Hematopoietic multipotent progenitor cell (in vitro differentiated cells): ENCODE results near the gene DENND2D. TPM values are rescaled to one million over a fixed set of nuclear protein-coding genes. Genes with fewer than 3 reads are reported as not detected.

Experiments used
- DNase-seq, 3 donors: peaks; one replicate each; pipeline ENCODE4 v3.0.0-alpha.2; 2011 to 2015; ENCODE audit warnings: low read depth in 2 of 3, low spot score in 2 of 3
- total RNA-seq: library from RNA; depleted of rRNA; stranded (reverse); fragments of >200 nt; gene quantifications from one replicate; pipeline ENCODE4 v1.2.3, GENCODE V29; 2012

DENND2D gene, protein sequence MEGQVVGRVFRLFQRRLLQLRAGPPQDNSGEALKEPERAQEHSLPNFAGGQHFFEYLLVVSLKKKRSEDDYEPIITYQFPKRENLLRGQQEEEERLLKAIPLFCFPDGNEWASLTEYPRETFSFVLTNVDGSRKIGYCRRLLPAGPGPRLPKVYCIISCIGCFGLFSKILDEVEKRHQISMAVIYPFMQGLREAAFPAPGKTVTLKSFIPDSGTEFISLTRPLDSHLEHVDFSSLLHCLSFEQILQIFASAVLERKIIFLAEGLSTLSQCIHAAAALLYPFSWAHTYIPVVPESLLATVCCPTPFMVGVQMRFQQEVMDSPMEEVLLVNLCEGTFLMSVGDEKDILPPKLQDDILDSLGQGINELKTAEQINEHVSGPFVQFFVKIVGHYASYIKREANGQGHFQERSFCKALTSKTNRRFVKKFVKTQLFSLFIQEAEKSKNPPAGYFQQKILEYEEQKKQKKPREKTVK
- 17.8 TPM for total RNA-seq

DNA sequence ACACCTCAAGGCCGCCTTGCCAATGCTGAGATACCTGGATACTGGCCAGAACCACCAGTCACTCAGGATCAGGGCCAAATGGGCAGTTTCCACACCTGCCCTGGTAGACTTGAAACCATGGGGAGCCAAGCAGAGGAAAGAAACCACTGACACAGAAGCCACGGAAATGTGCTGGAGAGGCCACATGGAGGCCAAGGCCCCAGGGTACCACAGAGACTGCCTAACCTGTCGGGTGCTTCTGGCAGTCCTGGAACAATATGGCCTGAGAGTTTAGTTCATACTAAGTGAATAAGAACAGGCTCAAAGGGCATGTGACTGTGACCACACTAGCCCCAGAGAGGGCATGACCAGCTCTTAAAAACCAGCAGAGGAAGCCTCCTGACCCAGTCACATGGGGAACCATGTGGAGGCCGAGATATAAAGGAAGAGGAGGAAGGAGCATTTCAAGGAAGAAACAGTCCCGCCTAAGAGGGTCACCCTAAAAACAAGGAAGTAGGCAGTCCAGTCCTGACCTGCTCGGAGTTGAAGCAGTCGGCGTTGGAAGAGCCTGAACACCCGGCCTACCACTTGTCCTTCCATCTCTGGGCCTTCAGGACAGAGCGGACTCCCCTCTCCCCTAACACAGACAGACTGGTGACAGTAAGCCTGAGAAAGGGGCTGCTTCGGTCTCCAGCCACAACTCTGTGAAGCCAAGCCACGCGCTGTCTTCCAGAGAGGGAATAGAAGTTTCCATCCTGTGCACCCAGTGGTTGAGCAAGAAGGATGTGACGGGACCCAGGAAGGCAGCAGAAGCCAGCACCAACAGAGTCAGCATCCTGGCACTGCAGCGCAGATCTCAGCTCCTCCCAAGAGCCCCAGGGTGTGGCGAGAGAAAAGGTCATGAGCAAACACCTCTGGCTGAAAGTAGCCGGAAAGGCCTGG, at the start of gene DENND2D:
Gene DENND2D, minus strand, starts transcription at position 766 of the 921 bp plus-strand sequence. Its CDS starts 187 bp downstream, at position 579.
- peak in 1 of 3 donors; percentile 59 for DNase-seq

DNA sequence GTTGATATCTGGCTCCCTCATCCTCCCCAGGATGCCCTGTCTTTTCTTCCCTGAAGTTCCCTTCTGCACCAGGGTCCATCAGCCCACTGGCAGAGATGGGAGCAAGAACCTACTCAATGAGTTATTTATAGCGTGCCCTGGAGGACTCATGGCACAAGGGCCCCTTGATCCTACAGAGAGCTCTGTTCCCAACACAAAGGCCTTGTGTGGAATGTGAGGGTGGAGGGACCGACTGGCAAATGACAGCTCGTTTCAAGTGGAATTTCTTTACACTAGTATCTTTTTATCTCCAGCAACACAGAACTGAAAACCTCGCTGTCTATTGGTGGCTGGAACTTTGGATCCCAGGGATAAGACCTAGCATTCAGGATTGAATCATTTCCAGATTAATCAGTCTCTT, 49.5 kb upstream of the DENND2D start:
- DNase-seq = no peak

GRCh38 chr1:111247125-111247838, 46.8 kb upstream of the DENND2D start:
- DNase-seq = no peak

DNA sequence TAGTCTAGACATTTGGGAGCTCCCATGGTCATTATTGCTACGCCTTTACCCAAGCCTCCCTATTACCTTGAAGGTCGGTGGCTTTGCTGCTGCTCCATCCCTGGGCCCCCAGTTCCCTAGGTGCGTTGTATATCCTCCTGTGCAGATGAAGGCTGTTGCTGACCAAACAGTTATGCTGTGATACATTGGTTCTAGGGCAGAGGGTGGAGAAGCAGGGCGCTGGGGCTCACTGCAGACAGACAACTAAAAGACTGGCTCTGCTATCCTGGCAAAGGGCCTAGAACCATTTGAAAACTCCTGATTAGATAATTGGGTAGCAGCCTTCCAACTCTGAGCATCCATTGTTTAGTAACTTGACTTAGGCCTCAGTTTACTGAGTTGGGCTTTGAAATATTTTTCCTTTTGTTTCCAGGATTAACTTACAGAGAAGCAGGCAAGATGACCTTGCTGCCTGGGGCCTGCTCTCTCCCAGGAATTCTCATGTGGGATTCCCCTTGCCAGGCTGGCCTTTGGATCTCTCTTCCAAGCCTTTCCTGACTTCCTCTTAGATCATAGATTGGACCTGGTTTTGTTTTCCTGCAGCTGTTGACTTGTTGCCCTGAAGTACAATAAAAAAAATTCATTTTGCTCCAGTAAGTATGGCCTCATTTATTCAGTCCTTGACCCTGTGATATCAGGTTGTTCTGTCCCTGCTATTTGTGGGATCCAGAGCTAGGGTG, 42.5 kb upstream of the DENND2D start:
- DNase-seq = no peak

GRCh38 chr1:111241797-111242196, 41.4 kb upstream of the DENND2D start:
- no peak for DNase-seq

DNA sequence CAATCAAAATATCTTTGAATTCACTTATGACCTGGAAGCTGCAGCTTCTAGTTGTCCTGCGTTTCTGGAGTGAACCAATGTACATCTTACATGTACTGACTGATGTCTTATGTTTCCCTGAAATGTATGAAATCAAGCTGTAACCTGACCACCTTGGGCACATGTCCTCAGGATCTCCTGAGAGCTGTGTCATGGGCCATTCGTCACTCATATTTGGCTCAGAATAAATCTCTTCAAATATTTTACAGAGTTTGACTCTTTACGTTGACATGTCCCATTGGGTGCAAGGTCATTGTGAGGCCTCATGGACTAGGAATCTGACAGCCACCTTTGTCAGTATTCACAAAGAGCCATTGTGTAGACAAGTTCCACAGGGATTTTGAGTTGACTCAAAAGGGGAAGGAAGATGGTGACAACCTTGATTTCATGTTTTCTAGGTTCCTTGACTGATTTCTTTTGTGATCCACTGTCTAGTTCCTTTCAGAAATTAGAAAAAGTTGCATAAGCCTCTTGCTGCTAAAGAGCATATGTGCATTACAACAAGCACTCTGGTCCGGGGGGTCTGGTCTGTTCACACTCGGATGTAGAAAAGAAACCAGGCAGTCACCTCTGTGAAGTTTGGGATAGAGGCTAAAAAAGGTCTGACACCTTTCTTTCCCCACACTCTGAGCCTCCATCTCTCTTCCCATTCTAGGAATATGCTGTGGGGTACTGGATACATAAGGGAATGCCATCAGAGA, 37.8 kb upstream of the DENND2D start:
- DNase-seq = no peak

DNA sequence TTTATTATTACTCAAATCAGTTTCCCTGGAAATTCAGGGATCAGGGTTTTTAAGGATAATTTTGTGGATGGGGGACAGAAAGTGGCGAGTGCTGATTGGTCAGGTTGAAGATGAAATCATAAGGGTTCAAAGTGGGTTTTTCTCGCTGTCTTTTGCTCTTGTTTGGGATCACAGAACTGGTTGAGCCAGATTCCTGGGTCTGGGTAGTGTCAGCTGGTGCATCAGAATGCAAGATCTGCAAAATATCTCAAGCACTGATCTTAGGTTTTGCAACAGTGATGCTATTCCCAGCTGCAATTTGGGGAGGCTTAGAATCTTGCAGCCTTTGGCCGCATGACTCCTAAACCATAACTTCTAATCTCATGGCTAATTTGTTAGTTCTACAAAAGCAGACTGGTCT, 36.4 kb upstream of the DENND2D start:
- DNase-seq = no peak

DNA sequence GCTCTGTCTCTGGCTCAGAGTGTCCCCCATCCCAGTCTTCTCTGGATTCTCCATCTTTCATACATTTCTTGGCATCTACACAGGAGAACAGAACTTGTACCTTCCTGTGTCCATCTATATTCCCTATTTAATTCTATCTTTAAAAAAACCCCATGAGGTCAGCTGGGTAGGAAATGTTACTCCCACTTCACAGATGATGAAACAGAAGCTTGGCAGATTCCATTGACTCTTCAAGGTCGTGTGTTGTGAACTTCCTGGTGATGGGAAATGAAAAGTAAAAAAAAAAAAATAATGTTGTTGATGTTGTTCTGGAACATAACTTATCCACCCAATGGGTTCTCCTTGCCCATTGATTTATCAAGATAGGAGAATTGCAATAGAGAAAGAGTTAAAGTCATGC, 35.9 kb upstream of the DENND2D start:
- DNase-seq = no peak

- DNase-seq = no peak
Observed at GRCh38 chr1:111234866-111235265, 34.4 kb upstream of the DENND2D start.

DNA sequence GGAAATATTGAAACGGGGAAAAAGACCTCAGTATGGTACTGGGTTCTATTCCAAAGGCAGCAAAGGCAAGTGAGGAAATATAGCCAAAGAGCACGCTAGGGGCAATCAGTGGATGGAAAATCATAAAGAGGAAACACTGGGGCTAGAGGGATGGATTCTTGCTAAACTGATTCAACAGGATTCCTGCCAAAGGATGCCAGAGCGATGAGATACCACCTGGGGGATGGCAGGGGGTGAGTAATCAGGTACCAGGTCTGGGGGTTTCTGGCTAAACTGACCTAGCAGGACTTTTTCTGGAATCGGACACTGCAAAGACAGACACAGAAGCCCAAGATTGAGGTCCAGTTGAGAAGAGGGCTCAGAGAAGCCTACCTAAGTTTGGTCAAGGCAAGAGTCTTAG, 33.8 kb upstream of the DENND2D start:
- no peak for DNase-seq

- no peak for DNase-seq
Observed at GRCh38 chr1:111232134-111232533, 31.7 kb upstream of the DENND2D start.

GRCh38 chr1:111228748-111229126, 28.3 kb upstream of the DENND2D start:
- no peak for DNase-seq

DNA sequence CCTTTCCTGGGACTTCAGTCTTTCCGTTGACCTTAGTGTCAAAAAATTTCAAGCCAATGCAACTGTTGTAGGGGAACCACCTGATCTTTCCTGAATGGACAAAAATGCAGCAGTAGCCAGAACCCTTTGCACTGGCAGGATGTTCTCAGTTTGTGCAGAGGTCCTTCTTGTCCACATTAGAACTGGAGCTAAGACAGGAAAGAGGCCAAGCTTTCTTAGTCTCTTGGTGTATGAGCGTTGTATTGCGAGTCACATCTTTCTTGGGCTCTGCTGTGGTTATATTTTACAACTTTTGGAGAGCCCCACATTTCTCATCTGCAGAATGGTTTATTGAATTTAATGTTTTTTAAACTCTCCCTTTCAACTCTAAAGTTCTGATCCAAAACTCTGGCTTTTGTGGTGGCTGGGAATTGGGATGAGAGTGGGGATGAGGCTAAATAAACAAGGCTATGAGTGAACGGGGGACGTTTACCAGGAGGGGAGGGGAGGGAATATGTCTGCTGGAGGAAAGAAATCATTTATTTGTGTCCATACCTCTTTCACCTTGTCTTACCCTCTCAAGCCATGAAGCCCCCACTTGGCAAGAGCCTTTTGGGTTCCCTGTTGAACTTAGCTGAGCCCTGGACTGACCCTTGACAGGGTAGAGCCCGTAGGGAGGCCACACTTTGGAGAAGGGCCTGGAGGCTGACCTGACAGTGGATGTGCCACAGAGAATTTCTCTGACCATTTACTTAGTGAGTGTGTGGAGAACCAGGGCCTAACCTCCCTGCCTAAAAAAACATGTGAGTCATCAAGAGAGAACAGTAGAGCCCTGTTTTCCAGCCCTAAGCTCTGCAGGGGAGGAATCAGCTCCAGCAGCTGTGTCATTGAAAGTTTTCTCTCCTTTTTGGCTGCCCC, 27.7 kb upstream of the DENND2D start:
- no peak for DNase-seq

DNA sequence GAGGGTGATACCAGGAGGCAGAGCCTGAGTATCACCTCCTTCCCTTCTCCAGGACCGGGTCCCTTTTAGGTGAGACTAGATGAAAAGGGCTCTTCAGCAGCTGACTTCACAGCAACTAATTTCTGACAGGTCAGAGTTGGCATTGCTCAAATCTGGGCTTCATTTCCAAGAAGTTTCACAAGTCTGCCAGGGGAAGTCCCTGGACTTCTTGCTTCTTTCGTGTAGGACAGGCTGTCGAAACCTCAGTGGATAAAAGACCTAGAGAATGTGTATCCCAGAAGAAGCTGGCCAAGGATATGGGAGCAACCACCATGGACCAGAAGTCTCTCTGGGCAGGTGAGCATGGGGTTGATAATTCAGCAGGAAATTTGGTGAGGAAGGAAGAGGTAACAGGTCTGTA, 27.0 kb upstream of the DENND2D start, which contains the start of gene CHI3L2:
Gene CHI3L2, plus strand, starts transcription at position 280 of the 400 bp plus-strand sequence. Its CDS starts 17 bp downstream, at position 297.
- no peak for DNase-seq

DNA sequence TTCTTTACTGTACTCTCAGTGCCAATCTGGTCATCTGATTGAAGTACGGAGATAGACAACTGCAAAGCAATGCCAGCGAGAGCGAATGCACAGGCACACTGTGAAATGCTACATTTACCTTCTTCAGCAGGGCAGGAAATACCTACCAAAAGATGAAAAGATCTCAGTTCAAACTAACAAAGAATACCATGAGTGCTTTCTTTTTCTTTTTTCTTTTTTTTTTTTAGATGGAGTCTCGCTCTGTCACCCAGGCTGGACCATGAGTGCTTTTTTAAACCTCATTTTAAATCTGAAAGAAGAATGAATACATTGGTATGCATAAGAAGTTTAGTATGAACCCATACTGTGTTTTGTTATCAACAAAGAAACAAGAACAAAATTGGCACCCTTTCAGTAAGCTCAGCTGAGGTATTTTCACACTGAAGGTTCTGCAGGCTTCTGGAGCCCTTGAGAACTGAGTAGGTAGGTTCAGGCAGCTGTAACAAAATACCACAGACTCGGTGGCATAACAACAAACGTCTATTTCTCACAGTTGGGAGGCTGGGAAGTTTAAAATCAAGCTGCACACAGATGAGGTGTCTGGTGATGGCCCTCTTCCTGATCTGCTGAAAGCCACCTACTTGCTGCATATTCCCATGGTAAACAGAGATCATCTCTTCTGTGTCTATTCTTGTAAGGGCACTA, 25.4 kb upstream of the DENND2D start:
- DNase-seq = no peak

- DNase-seq = no peak
Observed at GRCh38 chr1:111225091-111225490, 24.6 kb upstream of the DENND2D start.

DNA sequence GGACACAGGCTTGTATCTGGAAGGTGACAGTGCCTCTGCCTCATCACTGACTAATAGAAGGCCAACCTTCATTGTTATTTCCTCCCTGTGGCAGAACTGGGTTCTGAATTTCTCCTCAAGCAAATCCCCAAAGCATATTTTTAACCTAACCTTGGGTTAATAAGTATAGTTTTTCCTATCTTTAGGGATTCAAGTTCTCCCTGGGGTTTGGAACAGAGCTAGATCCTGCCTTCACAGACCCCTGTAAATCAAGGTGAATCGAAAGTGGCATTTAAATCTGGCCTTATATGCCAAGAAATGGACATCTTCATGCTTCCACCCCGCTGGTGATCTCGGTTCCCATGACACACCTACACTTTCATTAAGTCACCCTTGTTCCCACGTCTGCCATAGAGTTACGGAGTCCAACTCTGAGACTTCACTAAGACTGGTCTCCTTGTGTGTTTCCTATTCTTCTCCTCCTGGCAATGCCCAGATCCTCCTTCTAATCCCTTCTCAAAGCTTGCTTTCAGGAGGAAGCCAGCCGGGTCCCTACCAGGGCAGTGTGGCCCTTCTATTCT, 22.8 kb upstream of the DENND2D start:
- DNase-seq = no peak
